GM12878 (cell line): ENCODE results near the gene TGFBR1.

Source experiments
- CREM ChIP-seq: IDR thresholded peaks from 2 replicates; pipeline ENCODE4 v1.6.1; 2014; ENCODE audit warnings: antibody characterized with exemption, low read depth
- EGR1 ChIP-seq, 2 experiments: IDR thresholded peaks; 1 replicate in 1 of 2; 2 replicates in 1 of 2; pipeline ENCODE4 v1.6.1; 2011 to 2012; ENCODE audit warnings: low read depth in 2 of 2, low read length in 2 of 2, borderline replicate concordance in 1 of 2, mild to moderate bottlenecking in 1 of 2, moderate library complexity in 1 of 2
- ETV6 ChIP-seq, 2 experiments: fragments of 450-650 bp in 1 of 2; IDR thresholded peaks in 1 of 2; conservative IDR thresholded peaks in 1 of 2; 2 replicates each; pipeline ENCODE4 v1.6.1; 2014; ENCODE audit warnings: antibody characterized with exemption in 1 of 2, borderline replicate concordance in 1 of 2, low read depth in 1 of 2, mild to moderate bottlenecking in 1 of 2, moderate library complexity in 1 of 2
- EZH2 ChIP-seq: IDR thresholded peaks from 2 replicates; pipeline ENCODE4 v1.6.1; 2012; ENCODE audit warnings: low read depth, mild to moderate bottlenecking, control low read depth, inconsistent platforms, low read length, borderline replicate concordance; ENCODE audit not compliant: control insufficient read depth
- MXI1 ChIP-seq: fragments of 150-350 bp; IDR thresholded peaks from 2 replicates; pipeline ENCODE4 v1.6.1; 2011; ENCODE audit warnings: low read depth, mild to moderate bottlenecking, inconsistent platforms, low read length, improper control_type of control experiment
- NBN ChIP-seq: fragments of 450-650 bp; IDR thresholded peaks from 2 replicates; pipeline ENCODE4 v1.6.1; 2016
- NFIC ChIP-seq: IDR thresholded peaks from 2 replicates; pipeline ENCODE4 v1.6.1; 2012; ENCODE audit warnings: low read depth, mild to moderate bottlenecking, inconsistent platforms, low read length, moderate library complexity
- POLR2A ChIP-seq: IDR thresholded peaks from 2 replicates; pipeline ENCODE4 v1.6.1; 2011; ENCODE audit warnings: low read depth, mild to moderate bottlenecking, low read length
- POLR2AphosphoS2 ChIP-seq: IDR thresholded peaks from 2 replicates; pipeline ENCODE4 v1.6.1; 2011; ENCODE audit warnings: low read depth, mild to moderate bottlenecking, low read length, improper control_type of control experiment, moderate library complexity
- TCF12 ChIP-seq: IDR thresholded peaks from 2 replicates; pipeline ENCODE4 v1.6.1; 2011; ENCODE audit warnings: low read depth, mild to moderate bottlenecking, low read length
- ZNF384 ChIP-seq: IDR thresholded peaks from 2 replicates; pipeline ENCODE4 v1.6.1; 2012; ENCODE audit warnings: low read depth, mild to moderate bottlenecking, low read length, improper control_type of control experiment, borderline replicate concordance
- TF ChIP-seq, protein P1 (sequence below), 3 experiments: IDR thresholded peaks in 2 of 3; conservative IDR thresholded peaks in 1 of 3; 2 replicates each; pipeline ENCODE4 v1.5.1; 2011; ENCODE audit warnings: low read depth in 3 of 3, low read length in 3 of 3, mild to moderate bottlenecking in 3 of 3, control low read depth in 2 of 3, moderate library complexity in 2 of 3, inconsistent platforms in 1 of 3, mixed read lengths in 1 of 3; ENCODE audit not compliant: control insufficient read depth in 2 of 3, insufficient read depth in 1 of 3; ENCODE audit errors: extremely low read depth in 1 of 3

DNA sequence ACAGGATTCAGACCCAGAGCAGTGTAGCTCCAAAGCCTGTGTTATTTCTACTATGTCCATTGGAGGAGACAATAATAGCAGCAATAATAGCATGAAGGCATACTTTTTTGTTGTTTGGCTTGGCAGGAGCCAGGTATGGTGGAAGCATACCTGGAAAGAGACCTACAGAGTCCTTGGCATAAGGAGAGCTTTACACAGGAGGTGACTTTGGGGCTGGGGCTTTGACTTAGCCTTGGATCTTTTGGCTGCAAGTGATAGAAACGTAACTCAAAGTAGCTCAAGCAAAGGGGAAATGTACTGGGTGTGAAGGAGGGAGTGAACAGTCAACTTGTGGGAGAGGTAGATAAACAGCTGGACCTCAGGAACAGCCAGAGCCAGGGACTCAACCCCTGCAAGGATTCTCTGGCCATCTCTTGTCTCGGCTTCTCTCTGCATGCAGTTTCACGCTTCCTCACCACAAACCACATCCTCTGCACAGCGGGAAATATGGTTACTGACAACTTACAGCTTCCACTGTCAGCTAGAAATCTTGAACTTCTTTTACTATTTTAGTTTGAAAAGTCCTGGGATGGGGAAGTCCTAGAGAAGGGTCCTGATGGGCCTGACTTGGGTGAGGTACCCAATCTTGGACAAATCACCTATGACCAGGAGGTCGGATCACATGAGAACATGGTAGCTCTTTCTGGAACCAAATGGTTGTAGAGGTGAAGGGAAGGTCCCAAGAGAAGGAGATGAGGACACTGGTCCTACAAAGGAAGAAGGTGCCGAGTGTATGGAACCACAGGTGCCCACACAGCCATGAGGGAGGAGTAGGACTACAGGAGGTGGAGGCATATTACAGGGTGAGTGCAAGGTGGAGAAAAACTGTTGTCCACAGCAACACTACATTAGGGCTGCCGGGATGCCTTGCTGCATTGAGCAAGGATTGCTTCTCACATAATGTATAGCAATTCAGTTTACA, 47.0 kb upstream of the TGFBR1 start:
- TF ChIP-seq MXI1 (no peak), POLR2AphosphoS2 (no peak), NBN (no peak), NFIC (peak; percentile 42; the same call in 1 of the 2 replicates), CREM (no peak), TCF12 (no peak), POLR2A (no peak), ETV6 (conservative IDR thresholded peaks at IDR 0.05 in 1 of 2, IDR thresholded peaks at IDR 0.05 in 1 of 2; ENCODE audit: borderline replicate concordance in 1 of 2, low read depth in 1 of 2) (peak in 1 of 2 experiments; percentile 99; a peak in 2 of 4 replicates), EGR1 (IDR thresholded peaks at IDR 0.05; ENCODE audit: borderline replicate concordance in 1 of 2, low read depth in 2 of 2, low read length in 2 of 2) (peak in 1 of 2 experiments; percentile 67; a peak in 2 of 3 replicates), EZH2 (no peak), ZNF384 (no peak)
- TF ChIP-seq, protein P1, sequence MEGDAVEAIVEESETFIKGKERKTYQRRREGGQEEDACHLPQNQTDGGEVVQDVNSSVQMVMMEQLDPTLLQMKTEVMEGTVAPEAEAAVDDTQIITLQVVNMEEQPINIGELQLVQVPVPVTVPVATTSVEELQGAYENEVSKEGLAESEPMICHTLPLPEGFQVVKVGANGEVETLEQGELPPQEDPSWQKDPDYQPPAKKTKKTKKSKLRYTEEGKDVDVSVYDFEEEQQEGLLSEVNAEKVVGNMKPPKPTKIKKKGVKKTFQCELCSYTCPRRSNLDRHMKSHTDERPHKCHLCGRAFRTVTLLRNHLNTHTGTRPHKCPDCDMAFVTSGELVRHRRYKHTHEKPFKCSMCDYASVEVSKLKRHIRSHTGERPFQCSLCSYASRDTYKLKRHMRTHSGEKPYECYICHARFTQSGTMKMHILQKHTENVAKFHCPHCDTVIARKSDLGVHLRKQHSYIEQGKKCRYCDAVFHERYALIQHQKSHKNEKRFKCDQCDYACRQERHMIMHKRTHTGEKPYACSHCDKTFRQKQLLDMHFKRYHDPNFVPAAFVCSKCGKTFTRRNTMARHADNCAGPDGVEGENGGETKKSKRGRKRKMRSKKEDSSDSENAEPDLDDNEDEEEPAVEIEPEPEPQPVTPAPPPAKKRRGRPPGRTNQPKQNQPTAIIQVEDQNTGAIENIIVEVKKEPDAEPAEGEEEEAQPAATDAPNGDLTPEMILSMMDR (IDR thresholded peaks at IDR 0.05 in 2 of 3, conservative IDR thresholded peaks at IDR 0.05 in 1 of 3; ENCODE audit: control insufficient read depth in 2 of 3, extremely low read depth in 1 of 3, insufficient read depth in 1 of 3, low read depth in 3 of 3, low read length in 3 of 3) = no peak
